DND-41 (cell line): ENCODE measurements around the gene WHRN.

ENCODE experiments used
- CTCF ChIP-seq: IDR thresholded peaks from 2 replicates; pipeline ENCODE4 v1.5.1; 2012; ENCODE audit warnings: borderline replicate concordance, low read length, moderate library complexity, mild to moderate bottlenecking; ENCODE audit not compliant: poor library complexity, severe bottlenecking; ENCODE audit errors: extremely low read depth
- EZH2 ChIP-seq: IDR thresholded peaks from 3 replicates; pipeline ENCODE4 v1.6.1; 2012; ENCODE audit warnings: borderline replicate concordance, low read depth, mild to moderate bottlenecking, moderate library complexity, low read length, inconsistent platforms; ENCODE audit not compliant: severe bottlenecking

GRCh38 chr9:114378016-114378415 lies 127.3 kb downstream of the WHRN start:
- TF ChIP-seq CTCF (no peak), EZH2 (no peak)
